Karpas-422 (cell line): ENCODE measurements around the gene ATRNL1. TPM values are rescaled to one million over a fixed set of nuclear protein-coding genes. Genes with fewer than 3 reads are reported as not detected.

ENCODE experiments used
- DNase-seq: peaks from one replicate; pipeline ENCODE4 v3.0.0-alpha.2; 2015
- H2AFZ ChIP-seq: fragments of 200-600 bp; sonication (generic); 2 replicates; pipeline ENCODE4 v1.6.1; 2014; ENCODE audit warnings: antibody characterized with exemption, low read length, mixed read lengths
- H3K27ac ChIP-seq: fragments of 200-600 bp; sonication (generic); 2 replicates; pipeline ENCODE4 v1.5.1; 2014; ENCODE audit warnings: mild to moderate bottlenecking, low read length, moderate library complexity
- H3K27me3 ChIP-seq: fragments of 200-600 bp; sonication (generic); 2 replicates; pipeline ENCODE4 v1.6.1; 2014; ENCODE audit warnings: low read length, mixed read lengths
- H3K36me3 ChIP-seq: fragments of 200-600 bp; sonication (generic); 2 replicates; pipeline ENCODE4 v1.6.1; 2014; ENCODE audit warnings: low read length, mixed read lengths; ENCODE audit not compliant: insufficient read depth
- H3K4me1 ChIP-seq: fragments of 200-600 bp; sonication (generic); 2 replicates; pipeline ENCODE4 v1.6.1; 2014; ENCODE audit warnings: mild to moderate bottlenecking, low read length, mixed read lengths
- H3K4me2 ChIP-seq: fragments of 200-600 bp; sonication (generic); 2 replicates; pipeline ENCODE4 v1.6.1; 2014; ENCODE audit warnings: low read length, low read depth, mild to moderate bottlenecking; ENCODE audit not compliant: poor library complexity, severe bottlenecking
- H3K4me3 ChIP-seq: fragments of 200-600 bp; sonication (generic); 2 replicates; pipeline ENCODE4 v1.5.1; 2014; ENCODE audit warnings: mild to moderate bottlenecking, antibody characterized with exemption, low read length, mixed read lengths
- H3K79me2 ChIP-seq: fragments of 200-600 bp; sonication (generic); 2 replicates; pipeline ENCODE4 v1.6.1; 2014; ENCODE audit warnings: mild to moderate bottlenecking, low read length, mixed read lengths
- H3K9ac ChIP-seq: fragments of 200-600 bp; sonication (generic); 2 replicates; pipeline ENCODE4 v1.6.0; 2014; ENCODE audit warnings: low read length
- H3K9me2 ChIP-seq: fragments of 200-600 bp; sonication (generic), shearing (Covaris generic); replicated peaks from 2 replicates; pipeline ENCODE4 v1.6.0; 2014; ENCODE audit warnings: mild to moderate bottlenecking, low read length, moderate library complexity; ENCODE audit not compliant: insufficient read depth
- H3K9me3 ChIP-seq: fragments of 300-700, 200-600 bp; sonication (generic); 2 replicates; pipeline ENCODE4 v1.6.1; 2014; ENCODE audit warnings: low read length, mixed read lengths
- H4K20me1 ChIP-seq: fragments of 200-600 bp; sonication (generic); 2 replicates; pipeline ENCODE4 v1.6.1; 2014; ENCODE audit warnings: mild to moderate bottlenecking, antibody characterized with exemption, low read length, low read depth; ENCODE audit not compliant: insufficient read depth
- total RNA-seq: library from RNA; depleted of rRNA; stranded (reverse); fragments of >200 nt; shearing (Covaris generic); gene quantifications from 2 replicates; pipeline ENCODE4 v1.2.3, GENCODE V29; 2014; ENCODE audit warnings: low replicate concordance

ATRNL1 gene
- total RNA-seq, 1 experiment from 2014 or later, result not detected

- H3K9me2 ChIP-seq, result no peaks in the 10 kb centered on the region
- peaks cover 6% of the 10 kb centered on the region; the same call in 1 of the 2 replicates for H3K9me3 ChIP-seq
- H3K4me3 ChIP-seq, result no peak overlapping the region
- H3K4me2 ChIP-seq, result no peak overlapping the region
- H3K9ac ChIP-seq, result no peak overlapping the region
- no peaks in the 10 kb centered on the region for H3K36me3 ChIP-seq
- no peaks in the 10 kb centered on the region for H3K4me1 ChIP-seq
- no peak for DNase-seq
- no peak overlapping the region for H3K27ac ChIP-seq
- no peak overlapping the region for H2AFZ ChIP-seq
- H4K20me1 ChIP-seq, result no peaks in the 10 kb centered on the region
- H3K79me2 ChIP-seq, result no peaks in the 10 kb centered on the region
- H3K27me3 ChIP-seq, result no peaks in the 10 kb centered on the region
Measured at GRCh38 chr10:115606741-115607140, 513.6 kb downstream of the ATRNL1 start.

GRCh38 chr10:115624448-115624847 lies 531.3 kb downstream of the ATRNL1 start:
- Histone ChIP-seq H3K9ac (no peak overlapping the region), H3K27me3 (no peaks in the 10 kb centered on the region), H3K9me2 (no peaks in the 10 kb centered on the region), H2AFZ (no peak overlapping the region), H4K20me1 (no peaks in the 10 kb centered on the region), H3K4me3 (no peak overlapping the region), H3K27ac (no peak overlapping the region), H3K4me1 (no peaks in the 10 kb centered on the region), H3K9me3 (peaks cover 13% of the 10 kb centered on the region; the same call in 1 of the 2 replicates), H3K36me3 (no peaks in the 10 kb centered on the region), H3K4me2 (no peak overlapping the region), H3K79me2 (no peaks in the 10 kb centered on the region)
- DNase-seq, result no peak

GRCh38 chr10:115628616-115629015 lies 535.5 kb downstream of the ATRNL1 start:
- H3K27me3 ChIP-seq, result no peaks in the 10 kb centered on the region
- no peak overlapping the region for H3K9ac ChIP-seq
- no peak overlapping the region for H2AFZ ChIP-seq
- no peak for DNase-seq
- no peaks in the 10 kb centered on the region for H3K4me1 ChIP-seq
- no peak overlapping the region for H3K4me2 ChIP-seq
- no peaks in the 10 kb centered on the region for H3K79me2 ChIP-seq
- H3K9me3 ChIP-seq, result no peaks in the 10 kb centered on the region; the same call in 1 of the 2 replicates
- no peak overlapping the region for H3K4me3 ChIP-seq
- no peaks in the 10 kb centered on the region for H3K9me2 ChIP-seq
- no peak overlapping the region for H3K27ac ChIP-seq
- no peaks in the 10 kb centered on the region for H4K20me1 ChIP-seq
- no peaks in the 10 kb centered on the region for H3K36me3 ChIP-seq

- Histone ChIP-seq H3K79me2 (no peaks in the 10 kb centered on the region), H3K27me3 (no peaks in the 10 kb centered on the region), H3K27ac (no peak overlapping the region), H4K20me1 (no peaks in the 10 kb centered on the region), H3K4me2 (no peak overlapping the region), H3K9ac (no peak overlapping the region), H3K4me1 (no peaks in the 10 kb centered on the region), H2AFZ (no peak overlapping the region), H3K36me3 (no peaks in the 10 kb centered on the region), H3K9me2 (no peaks in the 10 kb centered on the region), H3K9me3 (peaks cover 4% of the 10 kb centered on the region; the same call in 1 of the 2 replicates), H3K4me3 (no peak overlapping the region)
- DNase-seq, result no peak
Measured at GRCh38 chr10:115638246-115638645, 545.1 kb downstream of the ATRNL1 start.

- no peaks in the 10 kb centered on the region for H3K79me2 ChIP-seq
- H3K27ac ChIP-seq, result no peak overlapping the region
- no peaks in the 10 kb centered on the region for H3K4me1 ChIP-seq
- H3K4me3 ChIP-seq, result no peak overlapping the region
- H2AFZ ChIP-seq, result no peak overlapping the region
- DNase-seq, result no peak
- H3K27me3 ChIP-seq, result no peaks in the 10 kb centered on the region
- H3K36me3 ChIP-seq, result no peaks in the 10 kb centered on the region
- 0 out of 2 replicates have a peak, but pooled peaks cover 8% of the 10 kb centered on the region for H3K9me3 ChIP-seq
- H3K4me2 ChIP-seq, result no peak overlapping the region
- H3K9ac ChIP-seq, result no peak overlapping the region
- H4K20me1 ChIP-seq, result no peaks in the 10 kb centered on the region
- no peaks in the 10 kb centered on the region for H3K9me2 ChIP-seq
Measured at GRCh38 chr10:115649217-115649616, 556.1 kb downstream of the ATRNL1 start.

- Histone ChIP-seq H3K4me3 (no peak overlapping the region), H3K4me2 (no peak overlapping the region), H2AFZ (no peak overlapping the region), H3K79me2 (no peaks in the 10 kb centered on the region), H4K20me1 (no peaks in the 10 kb centered on the region), H3K36me3 (no peaks in the 10 kb centered on the region), H3K9ac (no peak overlapping the region), H3K27me3 (no peaks in the 10 kb centered on the region), H3K4me1 (no peaks in the 10 kb centered on the region), H3K9me3 (0 out of 2 replicates have a peak, but pooled peaks cover 5% of the 10 kb centered on the region), H3K9me2 (no peaks in the 10 kb centered on the region), H3K27ac (no peak overlapping the region)
- DNase-seq, result no peak
Measured at GRCh38 chr10:115653473-115653872, 560.3 kb downstream of the ATRNL1 start.

GRCh38 chr10:115654961-115655360 lies 561.8 kb downstream of the ATRNL1 start:
- H3K4me1 ChIP-seq, result no peaks in the 10 kb centered on the region
- H3K4me3 ChIP-seq, result no peak overlapping the region
- no peak overlapping the region for H3K9ac ChIP-seq
- H4K20me1 ChIP-seq, result no peaks in the 10 kb centered on the region
- H3K27me3 ChIP-seq, result no peaks in the 10 kb centered on the region
- no peaks in the 10 kb centered on the region for H3K36me3 ChIP-seq
- no peak overlapping the region for H3K4me2 ChIP-seq
- H3K79me2 ChIP-seq, result no peaks in the 10 kb centered on the region
- H3K9me3 ChIP-seq, result 0 out of 2 replicates have a peak, but pooled peaks cover 5% of the 10 kb centered on the region
- DNase-seq, result no peak
- H2AFZ ChIP-seq, result no peak overlapping the region
- no peaks in the 10 kb centered on the region for H3K9me2 ChIP-seq
- H3K27ac ChIP-seq, result no peak overlapping the region

- Histone ChIP-seq H3K9me3 (no peaks in the 10 kb centered on the region), H3K9me2 (no peaks in the 10 kb centered on the region), H2AFZ (no peak overlapping the region), H3K9ac (no peak overlapping the region), H3K27ac (no peak overlapping the region), H3K79me2 (no peaks in the 10 kb centered on the region), H3K36me3 (no peaks in the 10 kb centered on the region), H4K20me1 (no peaks in the 10 kb centered on the region), H3K4me2 (no peak overlapping the region), H3K4me3 (no peak overlapping the region), H3K27me3 (no peaks in the 10 kb centered on the region), H3K4me1 (no peaks in the 10 kb centered on the region)
- DNase-seq, result no peak
Measured at GRCh38 chr10:115657161-115657860, 564.1 kb downstream of the ATRNL1 start.
